Measurements from ENCODE around the gene CFAP54.
"Not testable (repeated sequence)": the region's sequence is repeated elsewhere in the genome, so short reads cannot be mapped to it uniquely, and the experiment has no call there.

Gene CFAP54

GRCh38 chr12:96636895-96637294, 147.5 kb downstream of the CFAP54 start:
- TF ChIP-seq, protein P1, sequence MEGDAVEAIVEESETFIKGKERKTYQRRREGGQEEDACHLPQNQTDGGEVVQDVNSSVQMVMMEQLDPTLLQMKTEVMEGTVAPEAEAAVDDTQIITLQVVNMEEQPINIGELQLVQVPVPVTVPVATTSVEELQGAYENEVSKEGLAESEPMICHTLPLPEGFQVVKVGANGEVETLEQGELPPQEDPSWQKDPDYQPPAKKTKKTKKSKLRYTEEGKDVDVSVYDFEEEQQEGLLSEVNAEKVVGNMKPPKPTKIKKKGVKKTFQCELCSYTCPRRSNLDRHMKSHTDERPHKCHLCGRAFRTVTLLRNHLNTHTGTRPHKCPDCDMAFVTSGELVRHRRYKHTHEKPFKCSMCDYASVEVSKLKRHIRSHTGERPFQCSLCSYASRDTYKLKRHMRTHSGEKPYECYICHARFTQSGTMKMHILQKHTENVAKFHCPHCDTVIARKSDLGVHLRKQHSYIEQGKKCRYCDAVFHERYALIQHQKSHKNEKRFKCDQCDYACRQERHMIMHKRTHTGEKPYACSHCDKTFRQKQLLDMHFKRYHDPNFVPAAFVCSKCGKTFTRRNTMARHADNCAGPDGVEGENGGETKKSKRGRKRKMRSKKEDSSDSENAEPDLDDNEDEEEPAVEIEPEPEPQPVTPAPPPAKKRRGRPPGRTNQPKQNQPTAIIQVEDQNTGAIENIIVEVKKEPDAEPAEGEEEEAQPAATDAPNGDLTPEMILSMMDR (conservative IDR thresholded peaks at IDR 0.05), result no peak
- no peak overlapping the region for H3K27ac ChIP-seq

DNA sequence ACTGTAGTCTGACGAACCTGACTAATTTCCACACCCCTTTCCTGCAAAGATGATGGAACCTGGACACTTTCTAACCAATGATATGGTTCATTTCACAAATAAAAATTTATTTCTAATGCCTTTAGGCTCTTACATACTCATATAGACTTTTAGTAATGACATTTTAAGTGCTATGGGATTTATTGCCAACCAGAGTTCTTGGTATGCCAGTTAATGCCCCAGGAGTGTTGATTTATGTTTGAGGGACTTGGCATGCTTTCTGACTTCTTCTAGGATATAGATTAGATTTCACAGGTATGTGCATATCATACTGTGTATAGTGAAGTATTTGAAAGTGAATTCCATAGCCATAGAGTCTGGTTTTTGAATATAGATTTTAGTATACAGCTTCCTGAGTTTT, 159.5 kb downstream of the CFAP54 start:
- TF ChIP-seq, protein P1 (conservative IDR thresholded peaks at IDR 0.05), result no peak
- H3K27ac ChIP-seq, result no peak overlapping the region

DNA sequence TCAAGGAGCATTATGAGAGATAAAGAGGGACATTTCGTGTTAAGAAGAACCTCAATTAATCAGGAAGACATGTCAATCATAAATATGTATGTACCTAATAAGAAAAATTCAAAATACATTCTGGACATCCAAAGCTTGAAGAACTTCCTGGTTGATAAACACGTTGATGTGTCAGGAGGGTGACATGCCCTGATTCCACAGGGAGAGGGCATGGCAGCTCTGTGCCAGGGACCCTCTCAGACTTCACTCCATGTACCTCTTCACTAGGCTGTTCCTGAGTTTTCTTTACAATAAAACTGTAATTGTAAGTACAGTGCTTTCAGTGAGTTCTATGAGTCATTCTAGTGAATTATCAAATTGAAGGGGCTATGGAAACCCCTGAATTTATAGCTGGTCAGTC, 163.5 kb downstream of the CFAP54 start:
- TF ChIP-seq, protein P1 (conservative IDR thresholded peaks at IDR 0.05), result no peak
- H3K27ac ChIP-seq, result no peak overlapping the region

DNA sequence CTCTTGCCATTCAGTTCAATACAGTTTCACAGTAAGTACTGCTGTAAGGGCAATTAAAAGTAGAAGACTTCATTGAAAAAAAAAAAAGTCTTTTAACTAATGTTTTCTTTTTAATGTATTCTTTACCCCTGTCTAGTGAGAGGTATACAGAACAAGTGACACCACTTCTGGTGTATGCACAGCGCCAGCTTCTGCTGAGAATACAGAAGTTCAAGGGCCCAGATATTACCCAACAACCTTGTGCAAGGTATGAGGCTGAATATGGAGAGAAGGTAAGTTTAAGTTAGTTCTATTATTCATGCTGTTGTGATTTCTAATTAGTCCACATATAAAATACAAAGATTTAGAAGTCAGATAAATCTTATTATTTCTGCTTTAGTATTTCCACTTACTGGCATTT, 168.7 kb downstream of the CFAP54 start:
- TF ChIP-seq, protein P1 (conservative IDR thresholded peaks at IDR 0.05), result peak; percentile 44; the same call in 1 of the 2 replicates
- no peak overlapping the region for H3K27ac ChIP-seq

- TF ChIP-seq, protein P1 (conservative IDR thresholded peaks at IDR 0.05), result no peak
- H3K27ac ChIP-seq, result no peak overlapping the region
Measured at GRCh38 chr12:96669786-96670185, 180.4 kb downstream of the CFAP54 start.

DNA sequence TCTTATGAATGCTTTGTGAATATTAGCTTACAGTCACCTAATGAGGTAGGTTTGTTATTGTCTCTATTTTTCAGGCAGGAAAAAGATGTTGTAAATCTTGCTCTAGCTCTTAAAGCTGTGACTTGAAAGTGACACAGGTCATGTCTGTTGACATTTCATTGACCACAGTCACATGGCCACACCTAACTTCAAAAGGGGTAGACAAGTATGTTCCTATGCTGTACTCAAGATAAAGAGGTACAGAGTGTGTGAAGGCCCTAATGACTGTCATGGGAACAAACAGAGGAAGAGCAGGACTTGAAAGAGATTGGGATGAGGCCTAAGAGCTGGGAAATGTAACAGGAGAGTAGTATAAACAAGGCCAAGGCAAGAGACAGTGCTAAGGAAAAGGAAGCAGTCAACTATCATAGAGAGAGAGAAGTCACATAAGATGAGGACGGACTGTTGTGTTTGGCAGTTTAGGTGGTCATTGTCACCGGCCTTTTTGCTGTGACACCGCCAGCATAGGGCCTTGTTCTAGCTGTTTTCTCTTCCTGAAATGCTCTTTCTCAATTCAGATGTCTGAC, 181.0 kb downstream of the CFAP54 start:
- no peak overlapping the region for H3K27ac ChIP-seq
- TF ChIP-seq, protein P1 (conservative IDR thresholded peaks at IDR 0.05), result no peak

- H3K27ac ChIP-seq, result not testable (repeated sequence)
Measured at GRCh38 chr12:96675519-96675918, 186.1 kb downstream of the CFAP54 start.

DNA sequence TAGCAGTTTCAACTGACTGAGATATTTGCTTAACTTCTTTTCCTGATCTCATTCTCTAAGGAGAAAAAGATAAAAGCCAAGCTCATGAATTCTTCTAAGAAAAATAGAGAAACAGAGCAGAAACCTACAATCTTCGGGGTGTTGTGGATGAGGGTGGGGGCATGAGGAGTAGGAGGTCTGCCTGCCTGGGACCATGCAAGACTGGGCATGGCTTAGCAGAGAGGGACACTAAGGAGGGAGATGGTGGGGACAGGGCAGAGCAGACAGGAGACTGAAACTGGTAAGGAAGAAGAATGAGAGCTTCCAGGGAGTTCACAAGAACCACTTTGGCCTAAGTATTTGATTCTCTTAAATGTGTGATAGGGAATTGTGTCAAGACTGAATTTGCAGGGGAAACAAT, 188.0 kb downstream of the CFAP54 start:
- TF ChIP-seq, protein P1 (conservative IDR thresholded peaks at IDR 0.05), result no peak
- H3K27ac ChIP-seq, result no peak overlapping the region

Data from VCaP (cell line).